Measurements from ENCODE around the gene GADL1. TPM values are rescaled to one million over a fixed set of nuclear protein-coding genes. Genes with fewer than 3 reads are reported as not detected.

Gene GADL1
- total RNA-seq, 1 donor from 2014 or later: not detected

- DNase-seq (no peak), ATAC-seq (no peak)
- Histone ChIP-seq H3K4me3 (no peak overlapping the region), H3K27ac (no peak overlapping the region), H3K9me3 (no peaks in the 10 kb centered on the region), H3K36me3 (no peaks in the 10 kb centered on the region), H3K4me1 (no peaks in the 10 kb centered on the region), H3K27me3 (no peaks in the 10 kb centered on the region)
- no peak for TF ChIP-seq CTCF (IDR thresholded peaks at IDR 0.05)
- intact Hi-C loops (cut with DNase I): no loop called here
Observed at GRCh38 chr3:30738605-30739004, 155.9 kb downstream of the GADL1 start.

GRCh38 chr3:30737743-30738499, 156.5 kb downstream of the GADL1 start:
- no peaks in the 10 kb centered on the region for H3K9me3 ChIP-seq
- no peak overlapping the region for H3K4me3 ChIP-seq
- no peak for ATAC-seq
- no peak for DNase-seq
- intact Hi-C loops (cut with DNase I): no loop called here
- H3K36me3 ChIP-seq: no peaks in the 10 kb centered on the region
- no peak overlapping the region for H3K27ac ChIP-seq
- no peaks in the 10 kb centered on the region for H3K27me3 ChIP-seq
- H3K4me1 ChIP-seq: no peaks in the 10 kb centered on the region
- TF ChIP-seq CTCF (IDR thresholded peaks at IDR 0.05): no peak

- ATAC-seq: no peak
- intact Hi-C loops (cut with DNase I): no loop called here
- TF ChIP-seq CTCF (IDR thresholded peaks at IDR 0.05): no peak
- Histone ChIP-seq H3K4me3 (no peak overlapping the region), H3K4me1 (no peaks in the 10 kb centered on the region), H3K9me3 (no peaks in the 10 kb centered on the region), H3K27me3 (no peaks in the 10 kb centered on the region), H3K36me3 (no peaks in the 10 kb centered on the region), H3K27ac (no peak overlapping the region)
- no peak for DNase-seq
Observed at GRCh38 chr3:30733696-30734095, 160.8 kb downstream of the GADL1 start.

DNA sequence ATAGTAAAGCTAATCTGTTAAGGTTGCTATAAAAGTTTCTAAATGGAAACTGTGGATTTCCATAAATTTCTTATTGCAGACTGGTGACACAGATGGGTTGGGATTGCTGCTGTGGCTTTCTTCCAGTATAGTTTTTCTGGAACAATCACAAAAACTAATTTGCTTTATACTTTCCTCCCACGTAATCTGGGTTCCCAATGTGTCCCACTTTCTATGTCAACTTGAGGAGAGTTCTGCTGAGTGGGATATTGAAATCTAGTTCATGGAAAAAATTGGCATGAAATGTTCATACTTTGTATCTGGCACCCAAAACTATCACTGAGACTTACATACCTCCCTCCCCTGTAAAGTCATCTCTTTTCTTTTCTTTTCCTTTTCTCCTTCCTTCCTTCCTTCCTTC, 161.3 kb downstream of the GADL1 start:
- H3K36me3 ChIP-seq: no peaks in the 10 kb centered on the region
- H3K4me3 ChIP-seq: no peak overlapping the region
- no peaks in the 10 kb centered on the region for H3K4me1 ChIP-seq
- H3K27me3 ChIP-seq: no peaks in the 10 kb centered on the region
- no peak overlapping the region for H3K27ac ChIP-seq
- DNase-seq: no peak
- intact Hi-C loops (cut with DNase I): no loop called here
- no peaks in the 10 kb centered on the region for H3K9me3 ChIP-seq
- no peak for ATAC-seq
- TF ChIP-seq CTCF (IDR thresholded peaks at IDR 0.05): no peak

GRCh38 chr3:30730967-30731366, 163.5 kb downstream of the GADL1 start:
- H3K9me3 ChIP-seq: no peaks in the 10 kb centered on the region
- TF ChIP-seq CTCF (IDR thresholded peaks at IDR 0.05): no peak
- no peak overlapping the region for H3K4me3 ChIP-seq
- H3K4me1 ChIP-seq: no peaks in the 10 kb centered on the region
- no peaks in the 10 kb centered on the region for H3K36me3 ChIP-seq
- DNase-seq (no peak), ATAC-seq (no peak)
- no peak overlapping the region for H3K27ac ChIP-seq
- intact Hi-C loops (cut with DNase I): no loop called here
- no peaks in the 10 kb centered on the region for H3K27me3 ChIP-seq

DNA sequence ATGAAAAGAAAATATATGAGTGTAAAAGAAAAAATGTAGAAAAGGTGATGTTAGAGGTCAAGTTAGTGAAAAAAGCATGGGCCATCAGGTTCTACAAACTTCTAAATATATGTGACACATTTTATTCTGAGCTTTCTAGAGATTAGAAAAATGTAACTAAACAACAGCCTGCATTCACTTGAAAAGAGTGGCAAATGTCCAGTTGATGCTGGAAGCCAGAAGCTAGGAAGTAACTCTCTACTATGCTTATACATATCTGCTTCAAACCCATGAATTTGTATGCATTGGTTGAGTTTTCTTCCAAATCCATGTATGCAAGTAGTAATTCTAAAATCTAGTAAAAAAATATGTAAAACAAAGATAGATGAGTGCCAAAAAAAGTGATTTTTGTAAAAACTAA, 164.5 kb downstream of the GADL1 start:
- H3K9me3 ChIP-seq: no peaks in the 10 kb centered on the region
- H3K27me3 ChIP-seq: no peaks in the 10 kb centered on the region
- H3K27ac ChIP-seq: no peak overlapping the region
- H3K36me3 ChIP-seq: no peaks in the 10 kb centered on the region
- intact Hi-C loops (cut with DNase I): no loop called here
- H3K4me3 ChIP-seq: no peak overlapping the region
- DNase-seq: no peak
- H3K4me1 ChIP-seq: no peaks in the 10 kb centered on the region
- TF ChIP-seq CTCF (IDR thresholded peaks at IDR 0.05): no peak
- no peak for ATAC-seq
